SU-DHL-6 (cell line): Measurements from ENCODE around the gene CD79A.

ENCODE experiments used
- H2AFZ ChIP-seq: fragments of 200-600 bp; sonication (generic); 2 replicates; pipeline ENCODE4 v1.6.1; 2014; ENCODE audit warnings: low read depth, mild to moderate bottlenecking, moderate library complexity, mixed read lengths, antibody characterized with exemption, low read length; ENCODE audit not compliant: severe bottlenecking
- H3F3A ChIP-seq: fragments of 200-600 bp; shearing (Covaris generic); 2 replicates; pipeline ENCODE4 v1.6.0; 2016; ENCODE audit warnings: antibody characterized with exemption, mild to moderate bottlenecking; ENCODE audit not compliant: insufficient read depth
- H3K27ac ChIP-seq: fragments of 200-600 bp; sonication (generic); 2 replicates; pipeline ENCODE4 v1.5.1; 2016; ENCODE audit warnings: low read depth, mild to moderate bottlenecking, low read length, moderate library complexity, mixed read lengths
- H3K27me3 ChIP-seq: fragments of 200-600 bp; sonication (generic), shearing (Covaris generic); 2 replicates; pipeline ENCODE4 v1.6.0; 2014; ENCODE audit warnings: mild to moderate bottlenecking, low read length
- H3K36me3 ChIP-seq: fragments of 200-600 bp; sonication (generic); 2 replicates; pipeline ENCODE4 v1.6.1; 2014; ENCODE audit warnings: mild to moderate bottlenecking, low read length, mixed read lengths
- H3K4me2 ChIP-seq: fragments of 300-600, 200-600 bp; shearing (Covaris generic), sonication (generic); 2 replicates; pipeline ENCODE4 v1.6.0; 2014; ENCODE audit warnings: low read length, low read depth, mild to moderate bottlenecking; ENCODE audit not compliant: poor library complexity, severe bottlenecking
- H3K4me3 ChIP-seq: fragments of 200-600 bp; sonication (generic); 2 replicates; pipeline ENCODE4 v1.5.1; 2014; ENCODE audit warnings: antibody characterized with exemption, low read length, mild to moderate bottlenecking, mixed read lengths; ENCODE audit not compliant: insufficient read depth, poor library complexity, severe bottlenecking
- H3K79me2 ChIP-seq: fragments of 200-600 bp; sonication (generic); 2 replicates; pipeline ENCODE4 v1.6.1; 2014; ENCODE audit warnings: mild to moderate bottlenecking, low read length, moderate library complexity; ENCODE audit not compliant: insufficient read depth
- H3K9ac ChIP-seq: fragments of 200-600 bp; sonication (generic); 2 replicates; pipeline ENCODE4 v1.7.0; 2014; ENCODE audit warnings: mild to moderate bottlenecking, low read length
- H3K9me2 ChIP-seq: fragments of 200-600 bp; sonication (generic); replicated peaks from 2 replicates; pipeline ENCODE4 v1.6.1; 2014; ENCODE audit warnings: low read length; ENCODE audit not compliant: insufficient read depth
- H3K9me3 ChIP-seq: fragments of 200-600 bp; sonication (generic); 2 replicates; pipeline ENCODE4 v1.6.1; 2014; ENCODE audit warnings: low read length, mixed read lengths; ENCODE audit not compliant: insufficient read depth
- H4K20me1 ChIP-seq: fragments of 200-600 bp; sonication (generic); 2 replicates; pipeline ENCODE4 v1.6.1; 2014; ENCODE audit warnings: low read depth, mild to moderate bottlenecking, antibody characterized with exemption, low read length, moderate library complexity, mixed read lengths
- CTCF ChIP-seq: fragments of 200-600 bp; sonication (generic); IDR thresholded peaks from one replicate; pipeline ENCODE4 v1.5.1; 2017; ENCODE audit warnings: antibody characterized with exemption, mild to moderate bottlenecking, low read length, moderate library complexity; ENCODE audit not compliant: insufficient read depth, poor library complexity, severe bottlenecking
- EZH2phosphoT487 ChIP-seq: fragments of 200-600 bp; sonication (generic), shearing (Covaris generic); conservative IDR thresholded peaks from 2 replicates; pipeline ENCODE4 v1.6.1; 2018; ENCODE audit warnings: mild to moderate bottlenecking, antibody characterized with exemption, low read length, moderate library complexity, mixed read lengths

Gene CD79A

DNA sequence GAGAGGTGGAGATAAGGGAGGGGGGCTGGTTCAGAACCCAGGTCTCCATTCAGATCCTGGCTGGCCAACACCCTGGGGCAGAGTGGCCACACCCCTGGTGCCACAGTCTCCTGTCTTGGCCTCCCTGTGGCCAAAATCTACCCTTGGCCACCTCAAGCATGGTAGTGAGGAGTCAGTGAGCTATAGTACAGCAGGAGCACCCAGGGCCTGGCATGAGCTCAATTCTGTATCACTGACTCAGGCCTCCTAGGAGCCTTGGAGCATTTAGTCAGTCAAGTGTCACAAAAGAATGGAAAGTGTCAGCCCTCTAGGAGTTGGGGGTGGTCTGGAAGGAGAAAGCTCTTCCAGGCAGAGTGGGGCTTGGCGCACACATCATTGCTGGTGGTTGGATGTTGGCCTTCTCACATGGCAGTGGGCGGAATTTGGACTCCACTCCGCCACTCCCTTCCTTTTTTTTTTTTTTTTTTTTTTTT is 6.6 kb upstream of the CD79A start:
- Histone ChIP-seq H3K4me3 (no peak overlapping the region), H3K27ac (peak overlapping the region; percentile 66), H3K79me2 (peaks cover 28% of the 10 kb centered on the region), H2AFZ (no peak overlapping the region), H4K20me1 (no peaks in the 10 kb centered on the region; the same call in 1 of the 2 replicates), H3K27me3 (no peaks in the 10 kb centered on the region), H3F3A (peaks cover 84% of the 10 kb centered on the region), H3K9ac (no peak overlapping the region), H3K4me2 (no peak overlapping the region), H3K9me2 (no peaks in the 10 kb centered on the region), H3K9me3 (no peaks in the 10 kb centered on the region), H3K36me3 (peaks cover 7% of the 10 kb centered on the region; the same call in 1 of the 2 replicates)
- TF ChIP-seq EZH2phosphoT487 (no peak), CTCF (no peak)

DNA sequence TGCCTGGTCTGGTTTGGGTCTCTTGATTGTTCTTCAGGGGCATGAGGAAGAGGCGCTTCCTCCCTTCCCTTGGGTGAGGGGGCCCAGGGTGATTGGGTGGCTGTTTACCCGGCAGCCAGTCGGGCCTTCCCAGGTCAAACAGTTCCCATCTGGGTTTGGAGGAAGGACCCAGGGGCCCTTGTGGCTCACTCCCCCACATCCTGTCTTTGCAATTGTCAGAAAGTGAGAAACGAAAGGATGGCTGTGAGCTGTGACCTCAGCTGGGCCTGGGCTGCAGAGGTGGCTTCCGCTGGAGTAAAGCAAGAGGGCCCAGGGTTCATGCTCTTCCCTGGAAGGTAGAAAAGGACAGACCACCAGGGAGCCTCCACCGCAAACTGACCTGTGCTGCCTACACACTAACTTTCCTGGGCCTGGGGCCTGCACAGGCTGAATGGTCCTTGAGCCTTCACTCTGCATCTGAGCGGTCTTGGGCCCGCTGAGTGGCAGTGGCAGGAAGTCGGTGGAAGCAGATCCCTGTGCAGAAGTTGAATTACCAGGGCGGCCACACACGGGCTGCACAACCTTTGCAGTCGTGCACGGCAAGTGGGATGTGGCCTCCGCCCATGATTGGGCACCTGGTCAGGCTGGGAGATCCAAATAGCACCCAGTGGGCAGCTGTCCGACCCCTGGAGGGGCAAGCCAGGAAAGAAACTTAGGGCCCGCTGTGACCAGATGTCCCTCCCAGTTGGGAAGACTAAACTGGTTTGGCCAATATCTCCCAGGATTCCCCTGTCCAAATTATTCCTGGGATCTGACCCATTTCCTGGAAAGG is 5.3 kb upstream of the CD79A start:
- Histone ChIP-seq H3K79me2 (peaks cover 17% of the 10 kb centered on the region), H3K9me3 (no peaks in the 10 kb centered on the region), H4K20me1 (no peaks in the 10 kb centered on the region; the same call in 1 of the 2 replicates), H3K9me2 (no peaks in the 10 kb centered on the region), H3F3A (peaks cover 89% of the 10 kb centered on the region), H3K4me2 (no peak overlapping the region), H3K27ac (peak overlapping the region; percentile 100), H3K27me3 (no peaks in the 10 kb centered on the region), H3K9ac (no peak overlapping the region), H3K4me3 (no peak overlapping the region), H3K36me3 (peaks cover 7% of the 10 kb centered on the region; the same call in 1 of the 2 replicates), H2AFZ (no peak overlapping the region)
- TF ChIP-seq EZH2phosphoT487 (no peak), CTCF (no peak)

- Histone ChIP-seq H3K4me2 (no peak overlapping the region), H3F3A (peaks cover 84% of the 10 kb centered on the region), H3K27me3 (no peaks in the 10 kb centered on the region), H4K20me1 (no peaks in the 10 kb centered on the region; the same call in 1 of the 2 replicates), H3K79me2 (peaks cover 14% of the 10 kb centered on the region), H3K36me3 (peaks cover 7% of the 10 kb centered on the region; the same call in 1 of the 2 replicates), H3K9ac (no peak overlapping the region), H3K27ac (peak overlapping the region; percentile 100), H3K4me3 (no peak overlapping the region), H3K9me2 (no peaks in the 10 kb centered on the region), H3K9me3 (no peaks in the 10 kb centered on the region), H2AFZ (no peak overlapping the region)
- TF ChIP-seq EZH2phosphoT487 = no peak
These were observed 4.7 kb upstream of the CD79A start for GRCh38 chr19:41872384-41872774.
